A549 (cell line): ENCODE measurements around the gene ARHGEF28.

Experiments
- CTCF ChIP-seq: fragments of >200 bp; sonication (Bioruptor Twin); formaldehyde crosslinking; IDR thresholded peaks from 3 replicates; pipeline ENCODE4 v1.5.1; 2016
- POLR2A ChIP-seq: IDR thresholded peaks from 2 replicates; pipeline ENCODE4 v1.6.1; 2012; ENCODE audit warnings: mild to moderate bottlenecking, low read length

- TF ChIP-seq CTCF (no peak), POLR2A (no peak)
Measured at GRCh38 chr5:73647721-73648120, 21.7 kb downstream of the ARHGEF28 start.
